ENCODE data around the gene EPHB1.

Gene EPHB1

GRCh38 chr3:134790065-134790464, 5.0 kb upstream of the EPHB1 start:
- peaks cover 22% of the 10 kb centered on the region for H3K27me3 ChIP-seq
- no peak for TF ChIP-seq CTCF (IDR thresholded peaks at IDR 0.05)
- H3K27ac ChIP-seq: peak overlapping the region; percentile 39
- no peak overlapping the region for H3K4me3 ChIP-seq (ENCODE audit: low read depth in 1 of 2, low read length in 1 of 2)
- no peaks in the 10 kb centered on the region for H3K9me3 ChIP-seq
- H3K4me1 ChIP-seq (ENCODE audit: control insufficient read depth in 1 of 2, insufficient read depth in 1 of 2, low read depth in 1 of 2, low read length in 1 of 2): peaks cover 3 to 13% of the 10 kb centered on the region in 2 experiments
- H3K36me3 ChIP-seq: no peaks in the 10 kb centered on the region

DNA sequence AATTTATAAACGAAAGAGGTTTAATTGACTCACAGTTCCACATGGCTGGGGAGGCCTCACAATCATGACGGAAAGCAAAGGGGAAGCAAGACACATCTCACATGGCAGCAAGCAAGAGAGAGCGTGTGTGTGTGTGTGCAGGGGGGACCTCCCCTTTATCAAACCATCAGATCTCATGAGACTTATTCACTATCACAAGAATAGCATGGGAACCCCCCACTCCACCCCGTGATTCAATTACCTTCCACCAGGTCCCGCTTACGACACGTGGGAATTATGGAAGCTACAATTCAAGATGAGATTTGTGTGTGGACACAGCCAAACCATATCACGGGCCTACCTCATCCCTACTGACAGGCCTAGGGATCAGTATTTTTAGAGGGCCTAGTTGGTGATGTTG, 3.1 kb upstream of the EPHB1 start:
- Histone ChIP-seq H3K36me3 (no peaks in the 10 kb centered on the region), H3K4me3 (ENCODE audit: low read depth in 1 of 2, low read length in 1 of 2) (no peak overlapping the region), H3K4me1 (ENCODE audit: control insufficient read depth in 1 of 2, insufficient read depth in 1 of 2, low read depth in 1 of 2, low read length in 1 of 2) (peaks cover 14 to 30% of the 10 kb centered on the region in 2 experiments), H3K9me3 (no peaks in the 10 kb centered on the region), H3K27me3 (peaks cover 41% of the 10 kb centered on the region), H3K27ac (no peak overlapping the region)
- TF ChIP-seq CTCF (IDR thresholded peaks at IDR 0.05): no peak

DNA sequence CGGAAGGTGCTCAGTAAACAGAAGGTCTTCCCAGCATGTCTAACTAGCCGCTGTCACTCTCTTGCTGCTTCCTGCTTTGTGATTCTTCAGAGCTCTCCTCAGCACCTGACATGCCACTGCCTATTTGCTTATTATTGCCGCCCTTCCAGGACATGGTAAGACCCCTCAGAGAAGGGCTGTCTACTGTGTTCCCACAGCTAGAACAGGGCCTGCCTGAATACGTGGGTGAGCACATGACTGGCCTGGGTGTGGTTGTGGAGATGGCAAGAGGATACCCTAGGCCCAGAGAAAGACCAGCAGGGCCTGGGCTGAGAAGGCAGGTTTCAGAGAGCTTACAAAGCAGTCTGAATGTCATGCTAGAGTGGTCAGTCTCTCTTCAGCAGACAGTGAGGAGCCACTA, 2.4 kb upstream of the EPHB1 start:
- Histone ChIP-seq H3K4me3 (ENCODE audit: low read depth in 1 of 2, low read length in 1 of 2) (no peak overlapping the region), H3K9me3 (no peaks in the 10 kb centered on the region), H3K36me3 (no peaks in the 10 kb centered on the region), H3K4me1 (ENCODE audit: control insufficient read depth in 1 of 2, insufficient read depth in 1 of 2, low read depth in 1 of 2, low read length in 1 of 2) (peaks cover 14 to 36% of the 10 kb centered on the region in 2 experiments), H3K27ac (no peak overlapping the region), H3K27me3 (peaks cover 48% of the 10 kb centered on the region)
- no peak for TF ChIP-seq CTCF (IDR thresholded peaks at IDR 0.05)

- Histone ChIP-seq H3K9me3 (no peaks in the 10 kb centered on the region), H3K36me3 (no peaks in the 10 kb centered on the region), H3K27me3 (peaks cover 57% of the 10 kb centered on the region), H3K4me3 (ENCODE audit: low read depth in 1 of 2, low read length in 1 of 2) (no peak overlapping the region), H3K4me1 (ENCODE audit: control insufficient read depth in 1 of 2, insufficient read depth in 1 of 2, low read depth in 1 of 2, low read length in 1 of 2) (peaks cover 14 to 36% of the 10 kb centered on the region in 2 experiments), H3K27ac (no peak overlapping the region)
- no peak for TF ChIP-seq CTCF (IDR thresholded peaks at IDR 0.05)
Observed at GRCh38 chr3:134793562-134793961, 1.5 kb upstream of the EPHB1 start.

- no peak for TF ChIP-seq CTCF (IDR thresholded peaks at IDR 0.05)
- H3K36me3 ChIP-seq: no peaks in the 10 kb centered on the region
- no peaks in the 10 kb centered on the region for H3K9me3 ChIP-seq
- H3K27me3 ChIP-seq: peaks cover 64% of the 10 kb centered on the region
- H3K4me1 ChIP-seq (ENCODE audit: control insufficient read depth in 1 of 2, insufficient read depth in 1 of 2, low read depth in 1 of 2, low read length in 1 of 2): peaks cover 14 to 36% of the 10 kb centered on the region in 2 experiments
- H3K27ac ChIP-seq: no peak overlapping the region
- H3K4me3 ChIP-seq (ENCODE audit: low read depth in 1 of 2, low read length in 1 of 2): no peak overlapping the region
Observed at GRCh38 chr3:134794323-134794722, 737 bp upstream of the EPHB1 start.

Data from neutrophil (primary cell).